ENCODE measurements around the gene SPARC.
"Not testable (repeated sequence)": the region's sequence is repeated elsewhere in the genome, so short reads cannot be mapped to it uniquely, and the experiment has no call there.

The SPARC gene

GRCh38 chr5:151686674-151687407 is at the start of gene SPARC:
Gene SPARC (minus strand): TSS chr5:151686915. CDS start chr5:151676188, 10,727 bp downstream.
- no peak for TF ChIP-seq JUND (IDR thresholded peaks at IDR 0.05; ENCODE audit: low read depth)
- DNase-seq (ENCODE audit: low read depth in 1 of 2, low spot score in 1 of 2): no peak
- in situ Hi-C loops (cut with HindIII; ENCODE audit: low pct_unique_long_range_greater_than_20kb, low sequenced_read_pairs): no loop called here

- in situ Hi-C loops (cut with HindIII; ENCODE audit: low pct_unique_long_range_greater_than_20kb, low sequenced_read_pairs): no loop called here
- DNase-seq (ENCODE audit: low read depth in 1 of 2, low spot score in 1 of 2): no peak
- TF ChIP-seq JUND (IDR thresholded peaks at IDR 0.05; ENCODE audit: low read depth): no peak
These were observed 48.9 kb upstream of the SPARC start for GRCh38 chr5:151735646-151736045.

GRCh38 chr5:151734064-151734408 is 47.3 kb upstream of the SPARC start:
- DNase-seq (ENCODE audit: low read depth in 1 of 2, low spot score in 1 of 2): no peak
- no peak for TF ChIP-seq JUND (IDR thresholded peaks at IDR 0.05; ENCODE audit: low read depth)
- in situ Hi-C loops (cut with HindIII; ENCODE audit: low pct_unique_long_range_greater_than_20kb, low sequenced_read_pairs): no loop called here

GRCh38 chr5:151733358-151734063 is 46.8 kb upstream of the SPARC start:
- in situ Hi-C loops (cut with HindIII; ENCODE audit: low pct_unique_long_range_greater_than_20kb, low sequenced_read_pairs): no loop called here
- no peak for DNase-seq (ENCODE audit: low read depth in 1 of 2, low spot score in 1 of 2)

GRCh38 chr5:151730381-151730780 is 43.7 kb upstream of the SPARC start:
- TF ChIP-seq JUND (IDR thresholded peaks at IDR 0.05; ENCODE audit: low read depth): no peak
- in situ Hi-C loops (cut with HindIII; ENCODE audit: low pct_unique_long_range_greater_than_20kb, low sequenced_read_pairs): no loop called here
- DNase-seq (ENCODE audit: low read depth in 1 of 2, low spot score in 1 of 2): no peak

More at GRCh38 chr5:151733358-151734063, 46.8 kb upstream of the SPARC start:
- no peak for TF ChIP-seq JUND (IDR thresholded peaks at IDR 0.05; ENCODE audit: low read depth)

- in situ Hi-C loops (cut with HindIII; ENCODE audit: low pct_unique_long_range_greater_than_20kb, low sequenced_read_pairs): not testable (repeated sequence)
- peak in 1 of 2 experiments; percentile 82 for DNase-seq (ENCODE audit: low read depth in 1 of 2, low spot score in 1 of 2)
These were observed 42.9 kb upstream of the SPARC start for GRCh38 chr5:151729597-151729996.

GRCh38 chr5:151724360-151724759 is 37.6 kb upstream of the SPARC start:
- in situ Hi-C loops (cut with HindIII; ENCODE audit: low pct_unique_long_range_greater_than_20kb, low sequenced_read_pairs): no loop called here
- DNase-seq (ENCODE audit: low read depth in 1 of 2, low spot score in 1 of 2): no peak
- TF ChIP-seq JUND (IDR thresholded peaks at IDR 0.05; ENCODE audit: low read depth): no peak

- in situ Hi-C loops (cut with HindIII; ENCODE audit: low pct_unique_long_range_greater_than_20kb, low sequenced_read_pairs): no loop called here
- TF ChIP-seq JUND (IDR thresholded peaks at IDR 0.05; ENCODE audit: low read depth): no peak
- no peak for DNase-seq (ENCODE audit: low read depth in 1 of 2, low spot score in 1 of 2)
These were observed 35.8 kb upstream of the SPARC start for GRCh38 chr5:151722546-151722945.

GRCh38 chr5:151721812-151722391 is 35.2 kb upstream of the SPARC start:
- TF ChIP-seq JUND (IDR thresholded peaks at IDR 0.05; ENCODE audit: low read depth): no peak
- in situ Hi-C loops (cut with HindIII; ENCODE audit: low pct_unique_long_range_greater_than_20kb, low sequenced_read_pairs): no loop called here

GRCh38 chr5:151721087-151721646 is 34.5 kb upstream of the SPARC start:
- DNase-seq (ENCODE audit: low read depth in 1 of 2, low spot score in 1 of 2): no peak
- no peak for TF ChIP-seq JUND (IDR thresholded peaks at IDR 0.05; ENCODE audit: low read depth)
- in situ Hi-C loops (cut with HindIII; ENCODE audit: low pct_unique_long_range_greater_than_20kb, low sequenced_read_pairs): no loop called here

More at GRCh38 chr5:151721812-151722391, 35.2 kb upstream of the SPARC start:
- no peak for DNase-seq (ENCODE audit: low read depth in 1 of 2, low spot score in 1 of 2)

- no peak for DNase-seq (ENCODE audit: low read depth in 1 of 2, low spot score in 1 of 2)
- no peak for TF ChIP-seq JUND (IDR thresholded peaks at IDR 0.05; ENCODE audit: low read depth)
- in situ Hi-C loops (cut with HindIII; ENCODE audit: low pct_unique_long_range_greater_than_20kb, low sequenced_read_pairs): no loop called here
These were observed 33.5 kb upstream of the SPARC start for GRCh38 chr5:151720215-151720614.

GRCh38 chr5:151719228-151720000 is 32.7 kb upstream of the SPARC start:
- in situ Hi-C loops (cut with HindIII; ENCODE audit: low pct_unique_long_range_greater_than_20kb, low sequenced_read_pairs): no loop called here
- DNase-seq (ENCODE audit: low read depth in 1 of 2, low spot score in 1 of 2): peak in 1 of 2 experiments; percentile 58
- no peak for TF ChIP-seq JUND (IDR thresholded peaks at IDR 0.05; ENCODE audit: low read depth)

Data from T47D (cell line).